ENCODE data around the gene ATXN2. TPM values are rescaled to one million over a fixed set of nuclear protein-coding genes. Genes with fewer than 3 reads are reported as not detected.
A peak's percentile ranks its signal among the peaks of the same experiment; 100 is the strongest.
"Not testable (repeated sequence)": the region's sequence is repeated elsewhere in the genome, so short reads cannot be mapped to it uniquely, and the experiment has no call there.

Gene ATXN2
- total and polyA plus RNA-seq, 9 of the 15 experiments (the other 6 are each of a cell fraction or from before 2014, with no cell fraction given), result 16.8 to 67.8 (median 29.3) TPM

DNA sequence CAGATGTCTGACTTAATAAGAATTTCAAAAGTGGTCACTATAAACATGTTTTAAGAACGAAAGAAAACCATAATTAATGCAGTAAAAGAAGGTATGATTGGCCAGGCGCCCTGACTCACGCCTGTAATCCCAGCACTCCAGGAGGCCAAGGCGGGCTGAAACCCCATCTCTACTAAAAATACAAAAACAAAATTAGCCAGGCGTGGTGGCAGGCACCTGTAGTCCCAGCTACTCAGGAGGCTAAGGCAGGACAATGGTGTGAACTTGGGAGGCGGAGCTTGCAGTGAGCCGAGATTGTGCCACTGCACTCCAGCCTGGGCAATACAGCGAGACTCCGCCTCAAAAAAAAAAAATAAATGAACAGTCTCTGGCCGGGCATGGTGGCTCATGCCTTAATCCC, 38.3 kb downstream of the ATXN2 start:
- POLR2A ChIA-PET, result interaction anchor here (1.2 kb wide), 1 partner anchor 8 kb away, joined by 3 read pairs; no protein-coding TSS in a partner anchor
- H2AFZ ChIP-seq (ENCODE audit: low read depth, low read length); DNase-seq (ENCODE audit: extremely low read depth in 1 of 4, low spot score in 3 of 4); H4K20me1 ChIP-seq (replicated peaks; ENCODE audit: control insufficient read depth, insufficient read depth, low read length); ATAC-seq; H3K27me3 ChIP-seq (ENCODE audit: control insufficient read depth in 2 of 2, insufficient read depth in 2 of 2, low read length in 2 of 2); H3K9me1 ChIP-seq (ENCODE audit: control insufficient read depth, insufficient read depth, low read length); H3K4me1 ChIP-seq (replicated peaks in 1 of 2; ENCODE audit: control insufficient read depth in 2 of 2, insufficient read depth in 2 of 2, low read length in 2 of 2); in situ Hi-C loops (cut with MboI); CTCF ChIA-PET (ENCODE audit: low intra/inter-chr PET ratio); intact Hi-C loops (cut with micrococcal nuclease); H3K27ac ChIP-seq (ENCODE audit: extremely low read depth, low read depth, low read length); H3K4me3 ChIP-seq; H3K9ac ChIP-seq (ENCODE audit: insufficient read depth in 1 of 2, low read depth in 2 of 2, low read length in 2 of 2); H3K9me3 ChIP-seq (replicated peaks; ENCODE audit: control insufficient read depth, insufficient read depth, low read depth, low read length); H3K4me2 ChIP-seq (ENCODE audit: insufficient read depth, low read length); BruUV-seq (replicated peaks); FAIRE-seq: not testable (repeated sequence)
- peaks cover 97% of the 10 kb centered on the region for H3K79me2 ChIP-seq (ENCODE audit: control insufficient read depth, insufficient read depth, low read length)
- 0 out of 2 replicates have a peak, but pooled peaks have one; percentile 9 for TF ChIP-seq ZNF121 (CRISPR knock-in tag; conservative IDR thresholded peaks at IDR 0.05)
- TF ChIP-seq, protein P1, sequence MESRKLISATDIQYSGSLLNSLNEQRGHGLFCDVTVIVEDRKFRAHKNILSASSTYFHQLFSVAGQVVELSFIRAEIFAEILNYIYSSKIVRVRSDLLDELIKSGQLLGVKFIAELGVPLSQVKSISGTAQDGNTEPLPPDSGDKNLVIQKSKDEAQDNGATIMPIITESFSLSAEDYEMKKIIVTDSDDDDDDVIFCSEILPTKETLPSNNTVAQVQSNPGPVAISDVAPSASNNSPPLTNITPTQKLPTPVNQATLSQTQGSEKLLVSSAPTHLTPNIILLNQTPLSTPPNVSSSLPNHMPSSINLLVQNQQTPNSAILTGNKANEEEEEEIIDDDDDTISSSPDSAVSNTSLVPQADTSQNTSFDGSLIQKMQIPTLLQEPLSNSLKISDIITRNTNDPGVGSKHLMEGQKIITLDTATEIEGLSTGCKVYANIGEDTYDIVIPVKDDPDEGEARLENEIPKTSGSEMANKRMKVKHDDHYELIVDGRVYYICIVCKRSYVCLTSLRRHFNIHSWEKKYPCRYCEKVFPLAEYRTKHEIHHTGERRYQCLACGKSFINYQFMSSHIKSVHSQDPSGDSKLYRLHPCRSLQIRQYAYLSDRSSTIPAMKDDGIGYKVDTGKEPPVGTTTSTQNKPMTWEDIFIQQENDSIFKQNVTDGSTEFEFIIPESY (CRISPR knock-in tag; IDR thresholded peaks at IDR 0.05), result 0 out of 2 replicates have a peak, but pooled peaks have one; percentile 26
- H3K36me3 ChIP-seq (ENCODE audit: control insufficient read depth, insufficient read depth, low read length), result peaks cover 27% of the 10 kb centered on the region; the same call in 2 of the 3 replicates
- 82% methylated on average over 10 of the region's 10 CpGs for WGBS (ENCODE audit: insufficient coverage, low coverage, missing lambda C conversion rate)

DNA sequence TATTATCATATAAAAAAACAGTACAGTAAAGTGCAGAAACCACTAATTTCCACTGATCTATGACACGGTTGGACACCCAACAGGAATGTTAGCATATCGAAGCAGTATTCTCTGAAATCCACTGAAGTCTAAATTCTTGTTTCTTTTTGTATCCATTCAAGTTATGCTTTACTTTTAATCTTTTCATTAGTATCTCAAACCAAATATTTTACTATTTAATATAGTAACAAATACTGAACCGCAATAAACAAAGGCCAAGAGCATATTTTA, 41.1 kb downstream of the ATXN2 start:
- in situ Hi-C loops (cut with MboI), result no loop called here
- TF ChIP-seq BRD4 (IDR thresholded peaks at IDR 0.05) (no peak), BACH1 (tag; IDR thresholded peaks at IDR 0.05) (no peak), NUFIP1 (IDR thresholded peaks at IDR 0.05; ENCODE audit: partially characterized antibody) (no peak), RUNX1 (IDR thresholded peaks at IDR 0.05; ENCODE audit: low read depth) (no peak), TBL1XR1 (IDR thresholded peaks at IDR 0.05; ENCODE audit: low read length in 2 of 2) (no peak), ZZZ3 (IDR thresholded peaks at IDR 0.05) (no peak), ERF (CRISPR knock-in tag; IDR thresholded peaks at IDR 0.05) (no peak)
- TF ChIP-seq, protein P2, sequence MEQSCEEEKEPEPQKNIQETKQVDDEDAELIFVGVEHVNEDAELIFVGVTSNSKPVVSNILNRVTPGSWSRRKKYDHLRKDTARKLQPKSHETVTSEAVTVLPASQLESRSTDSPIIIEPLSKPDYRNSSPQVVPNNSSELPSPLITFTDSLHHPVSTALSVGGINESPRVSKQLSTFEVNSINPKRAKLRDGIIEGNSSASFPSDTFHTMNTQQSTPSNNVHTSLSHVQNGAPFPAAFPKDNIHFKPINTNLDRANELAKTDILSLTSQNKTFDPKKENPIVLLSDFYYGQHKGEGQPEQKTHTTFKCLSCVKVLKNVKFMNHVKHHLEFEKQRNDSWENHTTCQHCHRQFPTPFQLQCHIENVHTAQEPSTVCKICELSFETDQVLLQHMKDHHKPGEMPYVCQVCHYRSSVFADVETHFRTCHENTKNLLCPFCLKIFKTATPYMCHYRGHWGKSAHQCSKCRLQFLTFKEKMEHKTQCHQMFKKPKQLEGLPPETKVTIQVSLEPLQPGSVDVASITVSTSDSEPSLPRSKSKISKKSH (CRISPR knock-in tag; IDR thresholded peaks at IDR 0.05), result no peak
- TF ChIP-seq, protein P3, sequence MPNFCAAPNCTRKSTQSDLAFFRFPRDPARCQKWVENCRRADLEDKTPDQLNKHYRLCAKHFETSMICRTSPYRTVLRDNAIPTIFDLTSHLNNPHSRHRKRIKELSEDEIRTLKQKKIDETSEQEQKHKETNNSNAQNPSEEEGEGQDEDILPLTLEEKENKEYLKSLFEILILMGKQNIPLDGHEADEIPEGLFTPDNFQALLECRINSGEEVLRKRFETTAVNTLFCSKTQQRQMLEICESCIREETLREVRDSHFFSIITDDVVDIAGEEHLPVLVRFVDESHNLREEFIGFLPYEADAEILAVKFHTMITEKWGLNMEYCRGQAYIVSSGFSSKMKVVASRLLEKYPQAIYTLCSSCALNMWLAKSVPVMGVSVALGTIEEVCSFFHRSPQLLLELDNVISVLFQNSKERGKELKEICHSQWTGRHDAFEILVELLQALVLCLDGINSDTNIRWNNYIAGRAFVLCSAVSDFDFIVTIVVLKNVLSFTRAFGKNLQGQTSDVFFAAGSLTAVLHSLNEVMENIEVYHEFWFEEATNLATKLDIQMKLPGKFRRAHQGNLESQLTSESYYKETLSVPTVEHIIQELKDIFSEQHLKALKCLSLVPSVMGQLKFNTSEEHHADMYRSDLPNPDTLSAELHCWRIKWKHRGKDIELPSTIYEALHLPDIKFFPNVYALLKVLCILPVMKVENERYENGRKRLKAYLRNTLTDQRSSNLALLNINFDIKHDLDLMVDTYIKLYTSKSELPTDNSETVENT (CRISPR knock-in tag; IDR thresholded peaks at IDR 0.05), result no peak

More for the DNA sequence above, 41.1 kb downstream of the ATXN2 start:
- no peak overlapping the region for H3K4me2 ChIP-seq (ENCODE audit: insufficient read depth, low read length)
- no TSS peak for BruUV-seq (replicated peaks)
- H4K20me1 ChIP-seq (replicated peaks; ENCODE audit: control insufficient read depth, insufficient read depth, low read length), result 0 out of 2 replicates have a peak, but pooled peaks cover 5% of the 10 kb centered on the region
- DNase-seq (ENCODE audit: extremely low read depth in 1 of 4, low spot score in 3 of 4), result no peak
- H3K36me3 ChIP-seq (ENCODE audit: control insufficient read depth, insufficient read depth, low read length), result peaks cover 35% of the 10 kb centered on the region; the same call in 2 of the 3 replicates
- CTCF ChIA-PET (ENCODE audit: low intra/inter-chr PET ratio), result no interaction called here
- no peak overlapping the region for H2AFZ ChIP-seq (ENCODE audit: low read depth, low read length)
- no peak for ATAC-seq
- POLR2A ChIA-PET, result interaction anchor here (1.2 kb wide), 1 partner anchor 10 kb away, joined by 3 read pairs; no protein-coding TSS in a partner anchor
- no peaks in the 10 kb centered on the region for H3K9me3 ChIP-seq (replicated peaks; ENCODE audit: control insufficient read depth, insufficient read depth, low read depth, low read length)
- WGBS (ENCODE audit: insufficient coverage, low coverage, missing lambda C conversion rate), result 95% methylated on average over 3 of the region's 3 CpGs
- H3K4me3 ChIP-seq, result no peak overlapping the region
- H3K79me2 ChIP-seq (ENCODE audit: control insufficient read depth, insufficient read depth, low read length), result peaks cover 94% of the 10 kb centered on the region
- H3K4me1 ChIP-seq (replicated peaks in 1 of 2; ENCODE audit: control insufficient read depth in 2 of 2, insufficient read depth in 2 of 2, low read length in 2 of 2), result peaks cover 0 to 4% of the 10 kb centered on the region in 2 experiments; a peak in 1 of 5 replicates
- no peak overlapping the region for H3K9ac ChIP-seq (ENCODE audit: insufficient read depth in 1 of 2, low read depth in 2 of 2, low read length in 2 of 2)
- H3K27me3 ChIP-seq (ENCODE audit: control insufficient read depth in 2 of 2, insufficient read depth in 2 of 2, low read length in 2 of 2), result no peaks in the 10 kb centered on the region
- intact Hi-C loops (cut with micrococcal nuclease), result no loop called here
- H3K9me1 ChIP-seq (ENCODE audit: control insufficient read depth, insufficient read depth, low read length), result no peaks in the 10 kb centered on the region
- FAIRE-seq, result no peak
- H3K27ac ChIP-seq (ENCODE audit: extremely low read depth, low read depth, low read length), result no peak overlapping the region

All from K562 (cell line).